HG02970 (cell line): Measurements from ENCODE around the gene LONP2.

Source experiments
- ATAC-seq: cut with Tn5 transposase; IDR thresholded peaks from one replicate; pipeline ENCODE4 v1.9.1; 2021; ENCODE audit warnings: mild to moderate bottlenecking, moderate library complexity, moderate number of reproducible peaks; ENCODE audit not compliant: unreplicated experiment, low FRiP score

Gene LONP2

GRCh38 chr16:48244080-48244862, at the start of gene LONP2:
Gene LONP2 (plus strand): TSS chr16:48244300. CDS start chr16:48244389, 89 bp downstream.
- ATAC-seq, result peak; percentile 98

- ATAC-seq, result no peak
These were observed 49.1 kb upstream of the LONP2 start for GRCh38 chr16:48194828-48195556.

DNA sequence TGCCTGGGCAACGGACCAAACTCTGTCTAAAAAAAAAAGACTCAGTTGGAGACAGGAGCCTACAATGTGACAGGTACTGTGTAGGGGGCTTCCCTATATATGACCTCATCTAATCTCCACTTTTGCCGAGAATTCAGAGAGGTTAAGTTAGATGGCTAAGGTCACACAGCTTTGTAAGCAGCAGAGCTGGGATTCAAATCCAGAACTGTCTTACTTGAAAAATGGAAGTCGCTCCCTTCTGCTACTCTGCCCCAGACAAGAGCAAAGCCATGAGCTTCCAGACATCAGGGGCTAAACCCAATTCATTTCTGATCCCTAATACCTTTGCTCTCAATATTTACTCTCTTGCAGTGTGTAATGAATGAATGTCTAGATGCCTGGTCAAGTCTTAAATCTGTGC, 46.8 kb upstream of the LONP2 start:
- no peak for ATAC-seq

GRCh38 chr16:48201515-48202201, 42.4 kb upstream of the LONP2 start:
- no peak for ATAC-seq

DNA sequence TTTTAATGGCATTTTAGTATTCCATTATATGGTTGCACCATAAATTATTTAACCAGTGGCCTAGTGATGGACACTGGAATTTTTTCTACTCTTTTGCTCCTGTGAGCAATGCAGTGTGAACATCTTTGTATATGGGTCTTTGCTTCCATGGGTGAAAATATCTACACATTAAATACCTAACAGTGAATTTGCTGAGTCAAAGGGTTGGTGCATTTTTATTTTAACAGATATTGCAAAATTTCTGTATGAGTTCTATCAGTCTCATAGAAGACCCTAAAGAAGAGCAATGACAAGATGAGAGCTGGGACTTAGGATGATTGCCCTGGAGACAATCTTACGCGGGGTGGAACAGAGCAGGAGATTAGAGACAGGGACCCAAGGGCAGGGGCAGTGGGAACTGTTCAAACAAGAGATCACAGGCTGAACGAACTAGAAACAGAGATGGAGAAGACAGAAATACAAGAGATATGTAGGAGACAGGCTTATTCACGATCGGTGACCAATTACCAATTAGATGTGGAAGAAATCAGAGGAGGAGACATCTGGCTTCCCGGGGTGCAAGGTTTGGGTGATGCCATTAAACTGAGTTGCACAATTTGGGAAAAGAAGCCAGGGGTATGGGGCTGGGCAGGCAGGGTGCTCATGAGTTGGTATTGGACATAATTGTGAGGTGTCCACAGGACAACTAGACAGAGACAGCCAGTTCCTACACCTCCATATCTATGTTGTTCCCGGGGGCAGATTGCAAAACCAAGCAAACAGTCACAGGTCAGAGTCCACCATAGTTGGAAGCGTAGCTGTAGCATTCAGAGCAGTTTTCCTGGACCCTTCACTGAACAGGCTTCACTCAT, 39.9 kb upstream of the LONP2 start:
- ATAC-seq, result no peak

- no peak for ATAC-seq
These were observed 39.3 kb upstream of the LONP2 start for GRCh38 chr16:48204825-48205151.

DNA sequence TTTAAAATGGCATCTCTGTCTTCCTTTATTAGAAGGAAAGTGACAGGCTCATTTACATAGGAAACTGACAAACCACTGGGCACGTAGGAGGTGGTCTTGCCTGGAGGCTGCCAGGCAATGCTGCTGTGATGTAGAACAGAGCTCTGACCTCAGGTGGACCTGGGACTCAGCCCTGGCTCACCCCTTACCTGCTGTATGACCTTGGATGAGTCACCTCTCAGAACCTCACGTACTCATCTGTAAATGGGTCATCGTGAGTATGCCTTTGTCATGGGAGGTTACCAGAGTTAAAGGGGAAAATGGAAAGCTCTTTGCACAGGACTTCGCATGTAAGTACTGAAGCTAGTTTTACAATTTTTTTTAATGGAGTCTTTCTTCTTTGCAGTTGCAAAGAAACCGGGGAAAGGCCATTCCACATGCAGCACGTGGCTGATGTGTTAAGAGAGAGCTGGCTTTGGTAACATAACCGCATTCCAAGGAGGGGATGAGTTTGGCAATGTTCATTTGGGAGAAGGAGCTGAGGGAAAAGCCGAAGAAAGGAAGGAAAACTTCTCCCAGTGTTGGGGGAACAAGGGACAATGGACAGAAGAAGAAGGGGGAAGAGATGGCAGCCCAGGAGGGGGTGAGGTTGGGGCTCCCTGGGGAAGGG, 37.4 kb upstream of the LONP2 start:
- ATAC-seq, result no peak

- no peak for ATAC-seq
These were observed 33.4 kb upstream of the LONP2 start for GRCh38 chr16:48210747-48211146.

- ATAC-seq, result no peak
These were observed 32.1 kb upstream of the LONP2 start for GRCh38 chr16:48212033-48212432.

GRCh38 chr16:48215738-48216137, 28.4 kb upstream of the LONP2 start:
- no peak for ATAC-seq

- ATAC-seq, result no peak
These were observed 26.4 kb upstream of the LONP2 start for GRCh38 chr16:48217708-48218107.

- no peak for ATAC-seq
These were observed 25.6 kb upstream of the LONP2 start for GRCh38 chr16:48218473-48218872.

DNA sequence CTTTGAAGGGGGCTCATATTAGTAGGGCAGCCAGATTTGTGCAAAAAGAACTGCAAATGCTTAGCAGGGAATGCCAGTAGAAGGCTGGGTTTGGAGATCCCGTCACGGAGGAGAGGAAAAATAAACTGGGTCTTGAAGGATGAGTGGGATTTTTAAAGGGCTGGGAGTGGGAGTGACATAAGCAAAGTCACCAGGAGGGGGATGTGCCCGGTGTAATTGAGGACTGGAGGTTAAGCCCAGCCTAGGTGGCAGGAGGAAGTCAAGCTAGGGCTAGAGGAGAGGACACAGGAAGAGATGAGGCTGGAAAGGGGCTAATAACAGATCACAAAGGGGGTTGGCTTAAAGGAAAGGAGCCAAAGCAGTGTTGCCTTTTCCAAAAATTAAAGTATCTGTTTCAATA, 23.2 kb upstream of the LONP2 start:
- ATAC-seq, result no peak

DNA sequence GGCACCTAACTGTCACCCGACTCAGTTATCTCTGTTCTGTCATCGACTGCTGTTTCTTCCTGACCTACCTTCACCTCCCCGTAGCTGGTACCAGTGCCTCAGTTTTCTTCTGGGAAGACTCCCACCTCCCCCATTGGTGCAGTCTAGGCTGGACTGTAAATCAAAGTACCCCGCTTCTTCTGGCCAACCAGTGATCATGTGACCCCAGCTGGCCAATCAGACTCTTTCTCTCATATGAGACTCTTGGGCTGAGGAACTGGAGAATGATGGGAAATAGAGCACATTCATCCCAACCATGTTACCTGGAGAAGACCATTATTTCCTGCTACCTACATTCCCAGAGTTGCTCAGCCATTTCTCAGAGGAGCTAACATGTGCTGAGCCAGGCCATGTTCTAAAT, 20.6 kb upstream of the LONP2 start:
- no peak for ATAC-seq

DNA sequence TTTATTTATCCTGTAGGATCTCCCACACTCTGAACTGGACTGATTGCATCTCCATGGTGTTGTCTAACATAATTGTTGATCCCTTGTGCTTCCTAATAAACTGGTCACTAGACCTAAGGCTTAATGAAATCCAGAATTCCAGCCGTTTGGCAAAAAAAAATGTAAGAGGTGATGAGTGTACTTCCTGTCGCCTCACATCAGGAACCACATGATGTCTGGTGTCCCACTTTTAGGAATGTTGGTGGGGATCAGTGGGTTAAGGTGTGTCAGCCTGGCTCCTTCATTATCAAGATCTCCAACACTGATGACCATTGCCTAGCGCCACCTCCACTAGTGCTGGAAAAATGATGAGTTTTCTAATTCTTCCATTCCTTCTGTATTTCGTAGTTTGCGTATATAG, 18.6 kb upstream of the LONP2 start:
- no peak for ATAC-seq

DNA sequence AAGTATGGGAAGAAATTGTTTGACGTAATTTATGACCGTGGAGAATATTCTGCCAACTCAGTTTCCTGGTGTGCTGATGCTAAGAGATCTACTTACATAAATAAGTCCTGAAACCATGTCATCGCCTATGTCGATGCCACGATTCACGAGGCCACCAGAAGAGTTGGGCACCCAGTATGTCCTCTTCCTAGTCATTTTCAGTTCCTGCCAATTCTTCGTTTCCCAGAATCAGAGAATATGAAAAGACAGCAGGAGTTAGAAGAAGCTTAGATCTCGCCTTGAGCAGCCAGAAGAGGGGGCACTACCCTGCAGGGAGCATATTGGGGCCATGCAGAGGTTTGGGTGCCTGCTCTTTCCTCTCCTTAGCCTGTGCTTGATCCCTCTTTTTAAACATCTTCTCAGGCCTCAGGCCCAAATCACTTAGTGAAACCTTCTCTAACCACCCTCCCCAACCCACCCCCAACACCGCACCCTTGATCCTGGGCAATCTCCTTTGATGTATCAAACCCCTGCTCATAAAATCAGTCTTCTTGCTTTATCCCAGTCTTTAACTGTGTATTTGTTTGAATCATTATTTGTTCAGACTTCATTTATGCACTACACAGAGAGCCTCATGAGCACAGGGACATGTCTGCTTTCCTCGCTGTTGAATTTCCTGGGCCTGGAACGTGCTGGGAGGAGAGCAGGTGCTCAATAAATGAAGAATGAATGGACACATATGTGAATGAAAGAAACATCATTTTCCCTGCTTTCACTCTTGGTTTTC, 12.2 kb upstream of the LONP2 start:
- no peak for ATAC-seq

DNA sequence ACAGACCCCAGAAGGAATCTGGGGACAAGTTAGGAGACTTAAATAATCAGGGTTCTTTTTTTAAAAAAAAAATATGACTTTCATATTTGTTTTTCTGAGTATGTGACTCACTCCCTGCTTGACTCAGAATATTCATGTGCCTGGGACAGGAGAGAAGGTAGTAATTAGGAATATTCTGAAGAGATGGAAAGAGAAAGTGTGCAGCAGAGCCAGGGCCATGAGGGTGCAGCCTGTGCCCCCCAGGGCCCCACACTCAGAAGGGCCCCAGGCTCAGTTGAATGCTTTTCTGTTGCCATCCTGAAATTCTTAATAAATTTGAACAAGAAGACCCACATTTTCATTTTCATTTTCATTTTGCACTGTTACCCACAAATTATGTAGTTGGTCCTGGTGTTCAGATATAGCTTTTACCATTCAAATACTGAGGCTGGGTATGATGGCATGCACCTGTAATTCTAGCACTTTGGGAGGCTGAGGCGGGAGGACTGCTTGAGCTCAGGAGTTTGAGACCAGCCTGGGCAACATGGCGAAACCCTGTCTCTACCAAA, 11.5 kb upstream of the LONP2 start:
- ATAC-seq, result no peak

DNA sequence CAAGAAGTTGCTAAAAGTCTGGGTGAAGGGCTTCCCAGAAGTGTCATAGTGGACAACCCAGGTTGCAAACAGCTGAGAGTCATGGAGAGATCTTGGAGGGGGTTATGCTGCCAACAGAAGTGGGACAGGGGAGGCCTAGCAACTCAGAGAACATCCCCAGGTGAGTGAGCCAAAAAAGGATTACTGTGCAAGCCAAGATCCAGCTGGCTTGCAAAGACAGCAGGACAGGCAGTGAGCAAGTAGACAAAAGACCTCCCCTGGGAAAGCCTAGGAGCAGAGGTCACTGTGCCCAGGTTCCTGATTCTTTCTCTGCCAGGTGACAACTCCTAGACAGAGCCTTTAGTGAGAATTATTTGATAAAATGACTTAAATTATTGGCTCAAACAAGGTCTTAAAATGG, 9.5 kb upstream of the LONP2 start:
- no peak for ATAC-seq

DNA sequence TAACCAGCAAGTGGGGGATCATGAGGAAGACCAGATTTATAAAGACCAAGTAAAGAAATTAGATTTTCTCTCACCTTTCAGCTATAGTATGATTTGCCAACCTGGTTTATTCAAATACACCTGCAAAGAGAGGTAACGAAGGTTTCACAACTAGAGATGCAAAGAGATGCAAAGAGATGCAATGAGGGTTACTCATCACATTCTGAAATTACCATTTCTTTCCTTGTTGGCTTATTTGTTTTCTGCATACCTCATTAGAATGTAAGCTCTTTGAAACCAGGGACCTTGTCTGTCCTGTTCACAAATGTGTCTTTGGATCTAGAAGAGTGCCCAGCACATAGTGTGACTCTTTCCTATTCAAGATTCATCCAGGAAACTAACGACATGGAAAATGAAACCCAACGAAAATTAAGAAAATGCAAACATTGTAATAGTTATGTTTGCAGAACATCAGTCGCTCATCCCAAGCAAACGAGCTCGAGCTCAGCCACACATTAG, 9.0 kb upstream of the LONP2 start:
- ATAC-seq, result no peak
